AG04450 (cell line): ENCODE measurements around the gene COG1. TPM values are rescaled to one million over a fixed set of nuclear protein-coding genes. Genes with fewer than 3 reads are reported as not detected.

Experiments used
- CTCF ChIA-PET: fragments of 300-600, 350-600 bp; formaldehyde crosslinking; extraction: SDS; loops from one replicate; lab custom pipeline; 2022; ENCODE audit warnings: antibody characterized with exemption, inconsistent platforms; lab: Charles Lee
- POLR2A ChIA-PET: fragments of 350-600 bp; formaldehyde crosslinking; extraction: SDS; loops from one replicate; lab custom pipeline; 2021; ENCODE audit warnings: antibody characterized with exemption, inconsistent platforms; lab: Yijun Ruan, JAX
- DNase-seq: peaks from one replicate; pipeline ENCODE4 v3.0.0-alpha.2; 2011; ENCODE audit warnings: low read depth, low spot score
- H3K27ac ChIP-seq: one replicate; pipeline ENCODE4 v1.5.1; 2012; ENCODE audit warnings: low read depth, low read length, control low read depth
- H3K27me3 ChIP-seq: one replicate; pipeline ENCODE4 v1.6.0; 2012; ENCODE audit warnings: low read length; ENCODE audit not compliant: control insufficient read depth, insufficient read depth
- H3K4me3 ChIP-seq: 2 replicates; pipeline ENCODE4 v1.5.1; 2011; ENCODE audit warnings: mild to moderate bottlenecking, low read depth, low read length, control low read depth
- H3K9me3 ChIP-seq: 2 replicates; pipeline ENCODE4 v1.5.1; 2012; ENCODE audit warnings: low read length; ENCODE audit not compliant: control insufficient read depth, insufficient read depth
- CTCF ChIP-seq: IDR thresholded peaks from 2 replicates; pipeline ENCODE4 v1.5.1; 2011; ENCODE audit warnings: low read depth, low read length, control low read depth, inconsistent platforms
- polyA plus RNA-seq: library from polyadenylated mRNA; depleted of rRNA; stranded (reverse); fragments of >200 nt; gene quantifications from 2 replicates; pipeline ENCODE4 v1.2.3, GENCODE V29; 2011

Gene COG1
- polyA plus RNA-seq, 1 experiment: 30.2 TPM

- no peaks in the 10 kb centered on the region for H3K9me3 ChIP-seq
- CTCF ChIA-PET: interaction anchor here (0.6 to 3.3 kb wide), 2 partner anchors 24 to 491 kb away, joined by 3 to 12 read pairs; no protein-coding TSS in a partner anchor
- no peaks in the 10 kb centered on the region for H3K27me3 ChIP-seq
- no peak overlapping the region for H3K4me3 ChIP-seq
- POLR2A ChIA-PET: no interaction called here
- DNase-seq: no peak
- H3K27ac ChIP-seq: no peak overlapping the region
- TF ChIP-seq CTCF: peak; percentile 10; the same call in 1 of the 2 replicates
These were observed 22.6 kb downstream of the COG1 start for GRCh38 chr17:73215447-73215846.

- no peaks in the 10 kb centered on the region for H3K9me3 ChIP-seq
- CTCF ChIA-PET: interaction anchor here (1.1 to 1.5 kb wide), 2 partner anchors 12 to 499 kb away, joined by 4 to 7 read pairs; no protein-coding TSS in a partner anchor
- DNase-seq: no peak
- no peak for TF ChIP-seq CTCF
- POLR2A ChIA-PET: interaction anchor here (0.6 kb wide), 1 partner anchor 91 kb away, joined by 7 read pairs; no protein-coding TSS in a partner anchor
- H3K27me3 ChIP-seq: no peaks in the 10 kb centered on the region
- H3K27ac ChIP-seq: no peak overlapping the region
- no peak overlapping the region for H3K4me3 ChIP-seq
These were observed 30.9 kb downstream of the COG1 start for GRCh38 chr17:73223626-73224230.

GRCh38 chr17:73224237-73224636, 31.4 kb downstream of the COG1 start:
- POLR2A ChIA-PET: interaction anchor here (0.6 kb wide), 1 partner anchor 90 kb away, joined by 7 read pairs; no protein-coding TSS in a partner anchor
- CTCF ChIA-PET: interaction anchor here (1.1 kb wide), 1 partner anchor 499 kb away, joined by 4 read pairs; no protein-coding TSS in a partner anchor

GRCh38 chr17:73224663-73225305, 31.9 kb downstream of the COG1 start:
- Histone ChIP-seq H3K9me3 (no peaks in the 10 kb centered on the region), H3K27me3 (no peaks in the 10 kb centered on the region), H3K27ac (no peak overlapping the region), H3K4me3 (no peak overlapping the region)
- TF ChIP-seq CTCF: no peak
- no peak for DNase-seq
- CTCF ChIA-PET: interaction anchor here (1.1 kb wide), 1 partner anchor 500 kb away, joined by 4 read pairs; no protein-coding TSS in a partner anchor
- POLR2A ChIA-PET: interaction anchor here (0.6 kb wide), 1 partner anchor 89 kb away, joined by 7 read pairs; no protein-coding TSS in a partner anchor

More at GRCh38 chr17:73224237-73224636, 31.4 kb downstream of the COG1 start:
- Histone ChIP-seq H3K27me3 (no peaks in the 10 kb centered on the region), H3K27ac (no peak overlapping the region), H3K9me3 (no peaks in the 10 kb centered on the region), H3K4me3 (no peak overlapping the region)
- DNase-seq: no peak
- no peak for TF ChIP-seq CTCF
